Measurements from ENCODE around the gene SYNRG. TPM values are rescaled to one million over a fixed set of nuclear protein-coding genes. Genes with fewer than 3 reads are reported as not detected.

Gene SYNRG, protein sequence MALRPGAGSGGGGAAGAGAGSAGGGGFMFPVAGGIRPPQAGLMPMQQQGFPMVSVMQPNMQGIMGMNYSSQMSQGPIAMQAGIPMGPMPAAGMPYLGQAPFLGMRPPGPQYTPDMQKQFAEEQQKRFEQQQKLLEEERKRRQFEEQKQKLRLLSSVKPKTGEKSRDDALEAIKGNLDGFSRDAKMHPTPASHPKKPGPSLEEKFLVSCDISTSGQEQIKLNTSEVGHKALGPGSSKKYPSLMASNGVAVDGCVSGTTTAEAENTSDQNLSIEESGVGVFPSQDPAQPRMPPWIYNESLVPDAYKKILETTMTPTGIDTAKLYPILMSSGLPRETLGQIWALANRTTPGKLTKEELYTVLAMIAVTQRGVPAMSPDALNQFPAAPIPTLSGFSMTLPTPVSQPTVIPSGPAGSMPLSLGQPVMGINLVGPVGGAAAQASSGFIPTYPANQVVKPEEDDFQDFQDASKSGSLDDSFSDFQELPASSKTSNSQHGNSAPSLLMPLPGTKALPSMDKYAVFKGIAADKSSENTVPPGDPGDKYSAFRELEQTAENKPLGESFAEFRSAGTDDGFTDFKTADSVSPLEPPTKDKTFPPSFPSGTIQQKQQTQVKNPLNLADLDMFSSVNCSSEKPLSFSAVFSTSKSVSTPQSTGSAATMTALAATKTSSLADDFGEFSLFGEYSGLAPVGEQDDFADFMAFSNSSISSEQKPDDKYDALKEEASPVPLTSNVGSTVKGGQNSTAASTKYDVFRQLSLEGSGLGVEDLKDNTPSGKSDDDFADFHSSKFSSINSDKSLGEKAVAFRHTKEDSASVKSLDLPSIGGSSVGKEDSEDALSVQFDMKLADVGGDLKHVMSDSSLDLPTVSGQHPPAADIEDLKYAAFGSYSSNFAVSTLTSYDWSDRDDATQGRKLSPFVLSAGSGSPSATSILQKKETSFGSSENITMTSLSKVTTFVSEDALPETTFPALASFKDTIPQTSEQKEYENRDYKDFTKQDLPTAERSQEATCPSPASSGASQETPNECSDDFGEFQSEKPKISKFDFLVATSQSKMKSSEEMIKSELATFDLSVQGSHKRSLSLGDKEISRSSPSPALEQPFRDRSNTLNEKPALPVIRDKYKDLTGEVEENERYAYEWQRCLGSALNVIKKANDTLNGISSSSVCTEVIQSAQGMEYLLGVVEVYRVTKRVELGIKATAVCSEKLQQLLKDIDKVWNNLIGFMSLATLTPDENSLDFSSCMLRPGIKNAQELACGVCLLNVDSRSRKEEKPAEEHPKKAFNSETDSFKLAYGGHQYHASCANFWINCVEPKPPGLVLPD (N-terminal part only)
- total RNA-seq: 66.4 TPM

DNA sequence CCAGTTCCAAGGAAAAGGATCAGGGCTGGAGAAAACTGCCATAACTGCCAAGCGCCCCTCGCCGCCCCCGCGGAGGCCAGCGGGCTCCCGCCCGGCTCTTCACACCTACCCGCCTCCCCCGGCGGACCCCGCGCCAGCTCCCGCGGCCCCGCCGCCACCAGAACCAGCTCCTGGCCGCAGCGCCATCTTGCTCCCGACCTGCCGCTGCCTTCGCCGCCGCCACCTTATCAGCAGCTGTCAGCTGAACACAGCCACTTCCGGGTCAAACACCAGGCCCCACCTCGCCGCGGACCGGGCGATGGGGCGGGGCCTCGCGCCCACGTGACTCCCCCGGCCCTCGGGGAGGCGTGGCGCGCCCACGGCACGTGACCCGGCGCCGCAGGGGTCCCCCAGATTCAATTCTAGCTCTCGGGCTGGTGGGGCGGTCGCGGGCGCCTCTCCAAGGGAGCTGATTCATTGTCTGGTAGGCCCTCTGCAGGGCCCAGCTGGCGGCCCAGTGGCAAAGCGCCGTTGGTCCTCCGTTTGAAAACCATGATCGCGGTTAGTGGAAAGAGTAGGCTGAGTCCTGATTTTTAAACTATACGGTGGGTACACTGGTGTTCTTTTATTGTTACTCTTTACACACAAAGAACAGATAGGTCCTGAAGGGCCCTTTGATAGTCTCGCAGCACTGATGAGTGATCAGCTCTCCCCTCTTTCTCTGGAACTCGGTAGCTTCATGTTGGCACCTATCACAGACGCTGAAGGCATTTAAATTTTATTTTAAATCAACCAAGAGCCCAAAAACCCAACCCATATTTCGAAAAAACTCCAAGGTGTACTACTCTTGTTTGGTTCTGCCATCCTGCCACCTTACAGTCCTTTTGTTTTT is at the start of gene SYNRG:
Gene SYNRG, minus strand, starts transcription at position 249 of the 871 bp plus-strand sequence. Its CDS starts 63 bp downstream, at position 186.

DNA sequence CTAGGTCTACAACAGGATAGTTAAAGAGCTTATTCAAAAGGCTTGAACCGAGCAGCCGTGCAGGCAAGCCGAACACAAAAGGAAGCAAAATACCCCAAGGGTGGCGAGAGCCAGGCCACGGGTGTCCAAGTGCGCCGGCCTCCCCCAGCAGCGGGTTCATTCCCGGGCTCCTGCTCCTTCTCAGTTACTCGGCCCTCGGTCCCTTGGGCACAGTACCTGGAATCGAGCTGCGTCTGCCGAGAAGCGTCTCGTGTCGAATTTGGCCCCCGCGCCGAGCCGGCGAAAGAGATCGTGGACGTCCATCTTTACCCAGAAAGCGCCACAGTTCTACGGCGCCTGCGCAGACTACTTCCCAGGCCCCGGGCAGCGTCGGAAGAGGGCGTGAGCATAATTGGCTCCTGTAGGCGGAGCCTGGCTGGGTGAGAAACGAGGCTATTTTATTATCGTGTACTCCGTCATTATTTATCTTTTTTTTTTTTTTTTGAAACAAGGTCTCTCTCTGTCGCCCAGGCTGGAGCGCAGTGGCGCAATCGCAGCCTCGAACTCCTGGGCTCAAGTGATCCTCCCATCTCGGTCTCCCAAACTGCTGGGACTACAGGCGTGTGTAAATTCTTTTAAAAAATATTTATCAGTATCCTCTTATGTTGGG is 34.0 kb upstream of the SYNRG start, which contains the start of gene DDX52:
Gene DDX52, minus strand, starts transcription at position 329 of the 649 bp plus-strand sequence. Its CDS starts 26 bp downstream, at position 303.

DNA sequence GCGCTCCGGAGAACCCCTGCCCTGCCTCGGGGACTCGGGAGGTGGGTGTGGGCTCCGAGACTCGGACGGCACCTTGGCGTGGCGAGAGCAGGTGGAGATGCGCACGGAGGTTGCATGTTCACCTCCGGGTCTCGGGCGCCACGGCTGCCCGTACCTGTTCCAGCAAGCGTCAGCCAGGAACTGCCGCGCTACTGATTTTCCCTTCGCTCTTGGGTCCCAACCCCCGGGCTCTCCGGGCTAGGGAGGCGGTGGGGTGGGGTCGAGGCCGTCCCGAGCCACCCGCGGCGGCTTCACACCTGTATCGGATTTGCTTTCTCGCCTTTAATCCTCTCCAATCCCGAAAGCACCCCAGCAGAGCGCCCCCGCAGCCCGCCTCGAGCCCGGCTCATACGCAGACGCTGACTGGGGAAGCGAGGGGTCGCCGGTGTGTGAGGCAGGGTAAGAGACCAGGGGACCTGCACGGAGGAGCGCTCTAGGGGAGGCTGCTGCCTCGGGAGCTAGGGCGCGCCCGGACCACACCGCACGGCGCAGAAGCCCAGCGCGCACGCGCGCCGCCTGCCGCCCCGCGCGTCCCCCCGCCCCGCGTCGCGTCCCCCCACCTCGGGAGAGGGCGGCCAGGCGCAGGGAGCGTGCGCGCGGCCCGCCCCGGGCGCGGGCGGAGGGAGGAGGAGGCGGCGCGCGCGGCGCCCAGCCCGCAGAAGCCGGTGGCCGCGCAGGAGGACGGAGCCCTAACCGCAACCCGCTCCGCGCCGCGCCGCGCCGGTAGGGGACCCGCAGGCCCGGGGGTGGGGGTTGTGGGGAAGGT is 119.8 kb downstream of the SYNRG start, which contains the start of gene DUSP14:
Gene DUSP14, plus strand, starts transcription at position 695 of the 805 bp plus-strand sequence. CDS start 22,382 bp downstream, outside the sequence.

Small RNAs within 50 kb of the gene (small RNA-seq; reads per million reads assigned to genes)
- gene MIR378J (ENCODE audit: low replicate concordance): not detected

Other genes starting within 250 kb of the SYNRG start
- not detected for gene C17orf78, start 233.4 kb downstream of the SYNRG start, total RNA-seq
- 182 TPM for gene ACACA, start 202.6 kb downstream of the SYNRG start, total RNA-seq
- gene TADA2A, start 202.5 kb downstream of the SYNRG start, total RNA-seq: 46.3 TPM
- gene DUSP14, start 119.5 kb downstream of the SYNRG start, total RNA-seq: 12.2 TPM
- gene DDX52, start 34.0 kb upstream of the SYNRG start, total RNA-seq: 49.8 TPM
- not detected for gene HNF1B, start 135.6 kb upstream of the SYNRG start, total RNA-seq

Data from parietal lobe (tissue), 2 donors.